Amniotic epithelial cell (primary cell): ENCODE results near the gene LYVE1.

Experiments
- DNase-seq: peaks from one replicate; pipeline ENCODE4 v3.0.0-alpha.2; 2010; ENCODE audit warnings: low read depth

The LYVE1 gene

GRCh38 chr11:10592331-10592730, 23.9 kb upstream of the LYVE1 start:
- peak; percentile 92 for DNase-seq

- DNase-seq, result no peak
Observed at GRCh38 chr11:10591741-10592140, 23.3 kb upstream of the LYVE1 start.

- DNase-seq, result no peak
Observed at GRCh38 chr11:10590218-10590915, 21.9 kb upstream of the LYVE1 start.

GRCh38 chr11:10588904-10589303, 20.4 kb upstream of the LYVE1 start:
- peak; percentile 32 for DNase-seq

GRCh38 chr11:10587995-10588394, 19.5 kb upstream of the LYVE1 start:
- DNase-seq, result no peak

GRCh38 chr11:10587388-10587787, 18.9 kb upstream of the LYVE1 start:
- DNase-seq, result no peak

GRCh38 chr11:10584071-10584501, 15.6 kb upstream of the LYVE1 start:
- DNase-seq, result peak; percentile 67

GRCh38 chr11:10581481-10582019, 13.1 kb upstream of the LYVE1 start:
- peak; percentile 66 for DNase-seq

GRCh38 chr11:10580623-10581022, 12.2 kb upstream of the LYVE1 start:
- no peak for DNase-seq

GRCh38 chr11:10579700-10580099, 11.2 kb upstream of the LYVE1 start:
- DNase-seq, result no peak

GRCh38 chr11:10576035-10576398, 7.6 kb upstream of the LYVE1 start:
- no peak for DNase-seq

GRCh38 chr11:10575346-10576034, 7.0 kb upstream of the LYVE1 start:
- no peak for DNase-seq

GRCh38 chr11:10573556-10573955, 5.1 kb upstream of the LYVE1 start:
- DNase-seq, result no peak

GRCh38 chr11:10573028-10573427, 4.6 kb upstream of the LYVE1 start:
- DNase-seq, result no peak

- no peak for DNase-seq
Observed at GRCh38 chr11:10572533-10572932, 4.1 kb upstream of the LYVE1 start.

GRCh38 chr11:10567446-10567845, 1.0 kb downstream of the LYVE1 start:
- DNase-seq, result no peak

GRCh38 chr11:10566257-10566957, 2.1 kb downstream of the LYVE1 start:
- peak; percentile 12 for DNase-seq

GRCh38 chr11:10565493-10565892, 3.0 kb downstream of the LYVE1 start:
- no peak for DNase-seq

GRCh38 chr11:10564696-10565318, 3.7 kb downstream of the LYVE1 start:
- DNase-seq, result no peak

- DNase-seq, result no peak
Observed at GRCh38 chr11:10564030-10564429, 4.4 kb downstream of the LYVE1 start.

- DNase-seq, result no peak
Observed at GRCh38 chr11:10561947-10562346, 6.5 kb downstream of the LYVE1 start.

GRCh38 chr11:10561043-10561818, 7.2 kb downstream of the LYVE1 start:
- DNase-seq, result no peak
